Measurements from ENCODE around the gene ARHGAP24. TPM values are rescaled to one million over a fixed set of nuclear protein-coding genes. Genes with fewer than 3 reads are reported as not detected.

Gene ARHGAP24
- total and polyA plus RNA-seq, 2 of the 13 experiments (the other 11 are each of a cell fraction or from before 2014, with no cell fraction given), result 0.07 to 0.55 TPM

GRCh38 chr4:85789241-85789640 lies 314.3 kb downstream of the ARHGAP24 start:
- WGBS (ENCODE audit: low lambda C conversion rate), result 32% methylated on average over 3 of the region's 3 CpGs
- CTCF ChIA-PET (ENCODE audit: low intra/inter-chr PET ratio, low total read pairs), result no interaction called here

More at GRCh38 chr4:85789241-85789640, 314.3 kb downstream of the ARHGAP24 start:
- no peak overlapping the region for H3K9ac ChIP-seq (ENCODE audit: insufficient read depth, low read depth, low read length)
- DNase-seq (ENCODE audit: low spot score) (no peak), FAIRE-seq (no peak), ATAC-seq (no peak)
- POLR2A ChIA-PET, result no interaction called here
- H3K4me1 ChIP-seq (ENCODE audit: insufficient read depth, low read length), result no peaks in the 10 kb centered on the region
- H3K79me2 ChIP-seq (ENCODE audit: insufficient read depth, low read length), result no peaks in the 10 kb centered on the region
- in situ Hi-C loops (cut with HindIII; ENCODE audit: extremely low pct_ligation_motif_present, low pct_unique_long_range_greater_than_20kb) (no loop called here), intact Hi-C loops (cut with micrococcal nuclease; ENCODE audit: unreplicated experiment) (loop anchor here (10.0 kb wide), 1 partner anchor 426 kb away; no protein-coding TSS in a partner anchor)
- TF ChIP-seq ZHX2 (IDR thresholded peaks at IDR 0.05; ENCODE audit: low read depth) (no peak), ZHX2 (CRISPR knock-in tag; IDR thresholded peaks at IDR 0.05; ENCODE audit: borderline replicate concordance) (no peak), ZFP37 (CRISPR knock-in tag; IDR thresholded peaks at IDR 0.05; ENCODE audit: borderline replicate concordance) (no peak), SAFB2 (CRISPR knock-in tag; IDR thresholded peaks at IDR 0.05; ENCODE audit: borderline replicate concordance, low read depth) (no peak), NBN (conservative IDR thresholded peaks at IDR 0.05) (no peak), SAP130 (CRISPR knock-in tag; IDR thresholded peaks at IDR 0.05; ENCODE audit: low read depth) (no peak), ZNF883 (CRISPR knock-in tag; IDR thresholded peaks at IDR 0.05; ENCODE audit: not compliant biosample characterization) (no peak), ZNF24 (IDR thresholded peaks at IDR 0.05) (no peak), ZBTB21 (CRISPR knock-in tag; IDR thresholded peaks at IDR 0.05) (no peak), SRSF1 (optimal IDR thresholded peaks at IDR 0.05; ENCODE audit: low read depth, low read length) (no peak), MAFG (CRISPR knock-in tag; IDR thresholded peaks at IDR 0.05) (no peak)
- TF ChIP-seq, protein P1, sequence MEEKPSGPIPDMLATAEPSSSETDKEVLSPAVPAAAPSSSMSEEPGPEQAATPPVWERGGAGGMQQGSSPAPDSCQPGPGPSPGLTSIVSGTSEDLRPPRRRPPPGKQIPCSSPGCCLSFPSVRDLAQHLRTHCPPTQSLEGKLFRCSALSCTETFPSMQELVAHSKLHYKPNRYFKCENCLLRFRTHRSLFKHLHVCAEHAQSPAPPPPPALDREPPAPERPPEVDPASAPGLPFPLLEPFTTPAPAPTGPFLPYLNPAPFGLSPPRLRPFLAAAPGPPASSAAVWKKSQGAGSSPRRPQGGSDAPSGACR (CRISPR knock-in tag; IDR thresholded peaks at IDR 0.05), result no peak
- no peak overlapping the region for H3K4me2 ChIP-seq (ENCODE audit: low read depth, low read length)
- no peak overlapping the region for H2AFZ ChIP-seq (ENCODE audit: low read length)
- H3K4me3 ChIP-seq (replicated peaks in 1 of 3; ENCODE audit: insufficient read depth in 1 of 3, low read depth in 2 of 3, low read length in 3 of 3), result no peak overlapping the region
- no TSS peak for BruUV-seq (replicated peaks)
- no peaks in the 10 kb centered on the region for H3K36me3 ChIP-seq (replicated peaks in 1 of 2; ENCODE audit: control insufficient read depth in 1 of 2, insufficient read depth in 2 of 2, low read length in 2 of 2)
- H3K27ac ChIP-seq (ENCODE audit: extremely low read length, insufficient read depth, low read length), result no peak overlapping the region
- H3K9me3 ChIP-seq (ENCODE audit: low read length), result no peaks in the 10 kb centered on the region
- no peaks in the 10 kb centered on the region for H4K20me1 ChIP-seq (ENCODE audit: insufficient read depth, low read length)
- no peaks in the 10 kb centered on the region for H3K27me3 ChIP-seq (ENCODE audit: control insufficient read depth in 1 of 2, insufficient read depth in 2 of 2, low read length in 2 of 2)

Measured in HepG2 (cell line).